H7 (cell line): Measurements from ENCODE around the gene PRRC2C. TPM values are rescaled to one million over a fixed set of nuclear protein-coding genes. Genes with fewer than 3 reads are reported as not detected.

Source experiments
- DNase-seq: peaks from one replicate; pipeline ENCODE4 v3.0.0; 2012
- H3K27me3 ChIP-seq: 2 replicates; pipeline ENCODE4 v1.6.0; 2011; ENCODE audit warnings: mild to moderate bottlenecking, low read length; ENCODE audit not compliant: control insufficient read depth, insufficient read depth
- H3K36me3 ChIP-seq: replicated peaks from 2 replicates; pipeline ENCODE4 v1.5.1; 2011; ENCODE audit warnings: low read length; ENCODE audit not compliant: control insufficient read depth, insufficient read depth
- H3K4me3 ChIP-seq: 2 replicates; pipeline ENCODE4 v1.5.1; 2011; ENCODE audit warnings: low read depth, mild to moderate bottlenecking, control low read depth, low read length, moderate library complexity; ENCODE audit not compliant: insufficient read depth
- total RNA-seq: library from RNA; depleted of rRNA; stranded (reverse); fragments of >200 nt; shearing (Covaris generic); gene quantifications from 2 replicates; pipeline ENCODE4 v1.2.3, GENCODE V29; 2014

PRRC2C gene
- total RNA-seq, 1 experiment from 2014 or later = 68.7 TPM

GRCh38 chr1:171616586-171616985, 131.3 kb downstream of the PRRC2C start:
- Histone ChIP-seq H3K36me3 (no peaks in the 10 kb centered on the region), H3K27me3 (no peaks in the 10 kb centered on the region; the same call in 1 of the 2 replicates), H3K4me3 (no peak overlapping the region)
- no peak for DNase-seq

GRCh38 chr1:171622152-171622462, 136.8 kb downstream of the PRRC2C start, which contains the start of gene MYOCOS:
MYOCOS (plus strand) TSS chr1:171622243; CDS start chr1:171623884, 1,641 bp downstream.
- no peaks in the 10 kb centered on the region; the same call in 1 of the 2 replicates for H3K27me3 ChIP-seq
- no peaks in the 10 kb centered on the region for H3K36me3 ChIP-seq
- DNase-seq = no peak
- no peak within 1 kb of the TSS for H3K4me3 ChIP-seq

DNA sequence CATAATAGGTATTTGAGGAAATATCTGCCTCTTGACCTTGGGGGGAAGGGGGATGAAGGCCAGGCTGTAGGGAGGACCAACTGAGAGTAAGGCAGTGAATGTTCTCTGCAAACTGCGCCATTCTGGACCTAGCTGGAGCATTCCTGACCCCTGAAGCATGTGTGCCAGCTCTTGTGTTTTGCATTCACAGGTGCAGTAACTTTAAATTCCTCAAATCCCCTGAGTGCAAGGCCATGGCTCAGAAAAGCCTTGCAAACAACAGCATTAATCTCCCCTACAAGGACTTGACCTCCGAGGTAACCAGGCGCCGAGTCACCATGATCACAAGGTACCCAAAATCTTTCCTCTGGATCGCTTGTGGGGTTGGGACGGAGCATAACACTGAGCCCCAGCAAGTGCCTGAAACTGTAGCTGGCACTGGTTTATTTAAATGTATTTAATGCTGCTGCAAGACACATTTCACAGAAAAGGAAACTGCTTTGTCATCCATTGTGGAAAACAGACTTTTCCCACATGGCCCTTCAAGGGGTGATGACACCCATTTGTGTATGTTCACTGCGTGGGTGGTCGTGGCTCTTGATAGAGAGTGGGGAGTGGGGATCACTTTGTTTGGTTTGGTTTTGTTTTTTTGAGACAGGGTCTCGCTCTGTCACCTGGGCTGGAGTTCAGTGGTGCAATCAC, 138.5 kb downstream of the PRRC2C start:
- H3K4me3 ChIP-seq = no peak overlapping the region
- H3K27me3 ChIP-seq = no peaks in the 10 kb centered on the region; the same call in 1 of the 2 replicates
- DNase-seq = no peak
- no peaks in the 10 kb centered on the region for H3K36me3 ChIP-seq

GRCh38 chr1:171625225-171625624, 139.9 kb downstream of the PRRC2C start:
- no peak for DNase-seq
- Histone ChIP-seq H3K36me3 (no peaks in the 10 kb centered on the region), H3K4me3 (no peak overlapping the region), H3K27me3 (no peaks in the 10 kb centered on the region; the same call in 1 of the 2 replicates)

DNA sequence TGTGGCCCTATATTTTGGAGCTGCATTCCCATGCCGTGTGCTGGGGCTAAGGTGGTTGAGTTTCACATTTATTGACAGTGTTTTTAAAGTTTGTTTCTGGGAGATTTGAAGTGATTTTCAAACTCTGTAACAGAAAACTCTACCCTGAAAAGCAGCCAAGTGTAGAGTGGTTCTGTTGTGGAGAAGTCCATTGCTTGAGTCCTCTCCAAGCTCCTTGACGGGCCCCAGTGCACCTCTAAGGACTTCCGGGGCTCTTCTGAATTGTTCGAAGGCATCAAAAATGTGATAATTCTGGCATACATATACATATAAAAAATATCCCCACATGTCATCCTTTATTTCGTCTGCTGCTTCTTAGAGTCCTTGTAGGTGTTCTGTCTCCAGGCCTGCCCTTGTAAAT, 141.7 kb downstream of the PRRC2C start:
- DNase-seq = no peak
- no peak overlapping the region for H3K4me3 ChIP-seq
- H3K36me3 ChIP-seq = no peaks in the 10 kb centered on the region
- H3K27me3 ChIP-seq = no peaks in the 10 kb centered on the region; the same call in 1 of the 2 replicates

DNA sequence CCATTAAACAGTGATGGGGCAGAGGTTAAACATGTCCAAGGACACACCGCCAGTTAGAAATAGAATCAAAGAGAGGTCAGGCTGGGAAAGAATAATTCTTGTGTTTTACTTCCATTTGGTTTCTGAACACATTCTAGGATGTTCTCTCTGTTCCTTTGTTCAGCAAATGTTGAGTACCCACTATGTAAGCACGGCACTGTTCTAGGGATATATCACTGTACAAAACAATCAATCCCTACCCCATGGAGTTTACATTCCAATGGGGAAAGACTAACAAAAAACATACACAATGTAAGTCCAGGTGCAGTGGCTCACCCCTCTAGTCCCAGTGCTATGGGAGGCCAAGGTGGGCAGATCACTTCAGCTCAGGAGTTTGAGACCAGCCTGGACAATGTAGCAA, 142.9 kb downstream of the PRRC2C start:
- no peak for DNase-seq
- no peak overlapping the region for H3K4me3 ChIP-seq
- H3K27me3 ChIP-seq = no peaks in the 10 kb centered on the region; the same call in 1 of the 2 replicates
- H3K36me3 ChIP-seq = no peaks in the 10 kb centered on the region

GRCh38 chr1:171635661-171636060, 150.3 kb downstream of the PRRC2C start:
- no peak overlapping the region for H3K4me3 ChIP-seq
- H3K36me3 ChIP-seq = no peaks in the 10 kb centered on the region
- no peak for DNase-seq
- H3K27me3 ChIP-seq = no peaks in the 10 kb centered on the region

GRCh38 chr1:171636141-171636540, 150.8 kb downstream of the PRRC2C start:
- Histone ChIP-seq H3K36me3 (no peaks in the 10 kb centered on the region), H3K4me3 (no peak overlapping the region), H3K27me3 (no peaks in the 10 kb centered on the region)
- DNase-seq = no peak

DNA sequence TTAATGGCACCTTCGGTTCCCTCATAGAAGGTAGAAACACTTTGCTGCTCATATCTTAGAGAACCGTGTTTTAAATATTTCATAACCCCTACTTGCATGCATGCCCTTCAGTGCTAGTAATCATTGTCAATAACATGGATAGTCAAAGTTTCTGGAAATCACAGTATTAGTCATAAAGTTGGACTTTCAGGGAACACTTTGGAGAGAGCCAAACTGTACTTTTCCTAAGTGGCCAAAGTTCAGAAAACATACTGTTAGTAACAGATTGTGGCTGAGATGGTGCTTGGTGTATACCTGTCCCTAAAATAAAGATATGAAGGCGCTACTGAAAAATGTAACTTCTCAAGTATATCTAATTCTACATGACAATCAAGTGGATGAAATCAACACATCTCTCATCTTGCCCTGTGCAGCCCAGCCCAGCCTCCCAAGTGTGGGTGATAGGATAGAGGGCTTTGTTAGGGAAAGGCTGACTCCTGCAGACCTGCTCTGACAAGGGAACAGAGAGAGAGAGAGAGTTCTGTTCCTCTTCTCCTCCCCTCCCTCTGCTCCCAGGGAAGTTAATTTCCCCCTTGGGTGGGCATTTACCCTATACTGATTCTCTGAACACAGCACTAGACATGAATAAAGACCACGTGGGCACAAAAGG, 152.7 kb downstream of the PRRC2C start:
- H3K27me3 ChIP-seq = no peaks in the 10 kb centered on the region
- H3K4me3 ChIP-seq = no peak overlapping the region
- no peaks in the 10 kb centered on the region for H3K36me3 ChIP-seq
- DNase-seq = no peak

GRCh38 chr1:171640225-171640624, 154.9 kb downstream of the PRRC2C start:
- no peak overlapping the region for H3K4me3 ChIP-seq
- DNase-seq = no peak
- H3K27me3 ChIP-seq = no peaks in the 10 kb centered on the region
- H3K36me3 ChIP-seq = no peaks in the 10 kb centered on the region

GRCh38 chr1:171641076-171641864, 155.9 kb downstream of the PRRC2C start:
- no peaks in the 10 kb centered on the region for H3K27me3 ChIP-seq
- DNase-seq = peak; percentile 65
- H3K4me3 ChIP-seq = no peak overlapping the region
- no peaks in the 10 kb centered on the region for H3K36me3 ChIP-seq

GRCh38 chr1:171642197-171642596, 156.9 kb downstream of the PRRC2C start:
- no peak for DNase-seq
- H3K36me3 ChIP-seq = no peaks in the 10 kb centered on the region

More at GRCh38 chr1:171642197-171642596, 156.9 kb downstream of the PRRC2C start:
- Histone ChIP-seq H3K4me3 (no peak overlapping the region), H3K27me3 (no peaks in the 10 kb centered on the region)
